Lower leg skin (tissue), 4 donors: ENCODE data around the gene GBP3. TPM values are rescaled to one million over a fixed set of nuclear protein-coding genes. Genes with fewer than 3 reads are reported as not detected.
"Not testable (repeated sequence)": the region's sequence is repeated elsewhere in the genome, so short reads cannot be mapped to it uniquely, and the experiment has no call there.

Experiments used
- DNase-seq, 2 donors: peaks; one replicate each; pipeline ENCODE4 v3.0.0-alpha.2; 2019; ENCODE audit warnings: low spot score in 2 of 2
- H3K4me3 ChIP-seq: fragments of 200-600 bp; sonication (generic); 2 replicates; pipeline ENCODE4 v1.5.1; 2017; ENCODE audit warnings: mild to moderate bottlenecking, low read depth; ENCODE audit not compliant: poor library complexity, severe bottlenecking
- POLR2A ChIP-seq, 2 donors: fragments of 450-650 bp; IDR thresholded peaks; one replicate each; pipeline ENCODE4 v1.6.1; 2016 to 2017; ENCODE audit warnings: antibody characterized with exemption in 2 of 2, mild to moderate bottlenecking in 1 of 2, moderate library complexity in 1 of 2
- WGBS, 2 donors: methylation state at CpG; one replicate each; pipeline ENCODE4 v1.1.5; 2018; 5-methylcytosine and 5-hydroxymethylcytosine counted together
- intact Hi-C: fragments of 100-400 bp; cut with DNase I; formaldehyde crosslinking; loops from one replicate; pipeline ENCODE4 v1.15.0; 2023; ENCODE audit warnings: low total_unique reads
- total RNA-seq, 4 donors: library from RNA; depleted of rRNA; stranded (reverse); fragments of >200 nt; gene quantifications; one replicate each; pipeline ENCODE4 v1.1.0, GENCODE V29; 2016
- TF ChIP-seq, protein P1 (sequence below), 3 donors: fragments of 450-650 bp; IDR thresholded peaks; one replicate each; pipeline ENCODE4 v1.5.1; 2016; ENCODE audit warnings: antibody characterized with exemption in 3 of 3, mild to moderate bottlenecking in 3 of 3, moderate library complexity in 2 of 3

The GBP3 gene
- total RNA-seq, 4 donors from 2014 or later = 5.6 to 16.2 (median 8.3) TPM

GRCh38 chr1:89042491-89042890 is 19.8 kb upstream of the GBP3 start:
- no peak for DNase-seq
- TF ChIP-seq, protein P1, sequence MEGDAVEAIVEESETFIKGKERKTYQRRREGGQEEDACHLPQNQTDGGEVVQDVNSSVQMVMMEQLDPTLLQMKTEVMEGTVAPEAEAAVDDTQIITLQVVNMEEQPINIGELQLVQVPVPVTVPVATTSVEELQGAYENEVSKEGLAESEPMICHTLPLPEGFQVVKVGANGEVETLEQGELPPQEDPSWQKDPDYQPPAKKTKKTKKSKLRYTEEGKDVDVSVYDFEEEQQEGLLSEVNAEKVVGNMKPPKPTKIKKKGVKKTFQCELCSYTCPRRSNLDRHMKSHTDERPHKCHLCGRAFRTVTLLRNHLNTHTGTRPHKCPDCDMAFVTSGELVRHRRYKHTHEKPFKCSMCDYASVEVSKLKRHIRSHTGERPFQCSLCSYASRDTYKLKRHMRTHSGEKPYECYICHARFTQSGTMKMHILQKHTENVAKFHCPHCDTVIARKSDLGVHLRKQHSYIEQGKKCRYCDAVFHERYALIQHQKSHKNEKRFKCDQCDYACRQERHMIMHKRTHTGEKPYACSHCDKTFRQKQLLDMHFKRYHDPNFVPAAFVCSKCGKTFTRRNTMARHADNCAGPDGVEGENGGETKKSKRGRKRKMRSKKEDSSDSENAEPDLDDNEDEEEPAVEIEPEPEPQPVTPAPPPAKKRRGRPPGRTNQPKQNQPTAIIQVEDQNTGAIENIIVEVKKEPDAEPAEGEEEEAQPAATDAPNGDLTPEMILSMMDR (IDR thresholded peaks at IDR 0.05) = no peak
- TF ChIP-seq POLR2A (IDR thresholded peaks at IDR 0.05) = no peak
- no peak overlapping the region for H3K4me3 ChIP-seq
- WGBS, 2 donors = 96 to 97% methylated on average over 7 of the region's 7 CpGs
- intact Hi-C loops = no loop called here

DNA sequence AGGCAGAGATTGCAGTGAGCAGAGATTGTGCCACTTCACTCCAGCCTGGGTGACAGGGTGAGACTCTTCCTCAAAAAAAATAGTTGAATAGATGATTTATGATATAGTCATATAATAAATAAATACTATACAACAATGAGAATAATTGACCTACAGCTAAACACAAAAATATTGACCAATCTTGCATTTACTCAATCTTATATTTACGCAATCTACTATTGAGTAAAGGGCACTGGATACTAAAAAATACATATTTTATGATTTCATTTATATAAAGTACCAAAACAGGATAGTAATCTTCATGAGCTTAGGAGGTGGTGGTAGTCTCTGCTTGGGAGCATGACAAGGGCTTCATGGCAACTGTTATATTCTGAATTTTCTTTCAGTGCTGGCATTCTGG is 19.1 kb upstream of the GBP3 start:
- no peak for DNase-seq
- intact Hi-C loops = no loop called here
- TF ChIP-seq, protein P1 (IDR thresholded peaks at IDR 0.05) = no peak
- TF ChIP-seq POLR2A (IDR thresholded peaks at IDR 0.05) = no peak
- H3K4me3 ChIP-seq = no peak overlapping the region
- 96 to 98% methylated on average over 1 of the region's 1 CpG for WGBS, 2 donors

- intact Hi-C loops = no loop called here
- 76 to 79% methylated on average over 3 of the region's 3 CpGs for WGBS, 2 donors
- no peak for DNase-seq
- TF ChIP-seq POLR2A (IDR thresholded peaks at IDR 0.05) = no peak
- TF ChIP-seq, protein P1 (IDR thresholded peaks at IDR 0.05) = no peak
- H3K4me3 ChIP-seq = no peak overlapping the region
Observed at GRCh38 chr1:89041119-89041641, 18.5 kb upstream of the GBP3 start.

DNA sequence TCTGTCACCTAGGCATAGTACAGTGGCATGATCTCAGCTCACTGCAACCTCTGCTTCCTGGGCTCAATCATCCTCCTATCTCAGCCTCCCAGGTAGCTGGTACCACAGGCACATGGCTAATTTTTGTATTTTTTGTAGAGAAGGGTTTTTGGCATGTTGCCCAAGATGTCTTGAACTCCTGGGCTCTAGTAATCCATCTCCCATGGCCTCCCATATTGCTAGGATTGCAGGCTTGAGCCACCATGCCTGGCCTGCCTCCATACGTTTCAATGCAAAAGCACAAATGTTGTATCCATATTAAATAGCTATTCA is 17.6 kb upstream of the GBP3 start:
- intact Hi-C loops = no loop called here
- 88 to 94% methylated on average over 1 of the region's 1 CpG for whole genome bisulfite sequencing, 2 donors
- no peak overlapping the region for H3K4me3 ChIP-seq
- DNase-seq = no peak
- no peak for TF ChIP-seq POLR2A (IDR thresholded peaks at IDR 0.05)
- TF ChIP-seq, protein P1 (IDR thresholded peaks at IDR 0.05) = no peak

- H3K4me3 ChIP-seq = no peak overlapping the region
- no peak for DNase-seq
- intact Hi-C loops = no loop called here
- WGBS, 2 donors = 81 to 92% methylated on average over 1 of the region's 1 CpG
- TF ChIP-seq POLR2A (IDR thresholded peaks at IDR 0.05) = no peak
- TF ChIP-seq, protein P1 (IDR thresholded peaks at IDR 0.05) = no peak
Observed at GRCh38 chr1:89037186-89037585, 14.5 kb upstream of the GBP3 start.

- no peak overlapping the region for H3K4me3 ChIP-seq
- DNase-seq = no peak
- intact Hi-C loops = no loop called here
- 83 to 90% methylated on average over 1 of the region's 1 CpG for WGBS, 2 donors
- TF ChIP-seq, protein P1 (IDR thresholded peaks at IDR 0.05) = no peak
- no peak for TF ChIP-seq POLR2A (IDR thresholded peaks at IDR 0.05)
Observed at GRCh38 chr1:89035080-89035479, 12.4 kb upstream of the GBP3 start.

DNA sequence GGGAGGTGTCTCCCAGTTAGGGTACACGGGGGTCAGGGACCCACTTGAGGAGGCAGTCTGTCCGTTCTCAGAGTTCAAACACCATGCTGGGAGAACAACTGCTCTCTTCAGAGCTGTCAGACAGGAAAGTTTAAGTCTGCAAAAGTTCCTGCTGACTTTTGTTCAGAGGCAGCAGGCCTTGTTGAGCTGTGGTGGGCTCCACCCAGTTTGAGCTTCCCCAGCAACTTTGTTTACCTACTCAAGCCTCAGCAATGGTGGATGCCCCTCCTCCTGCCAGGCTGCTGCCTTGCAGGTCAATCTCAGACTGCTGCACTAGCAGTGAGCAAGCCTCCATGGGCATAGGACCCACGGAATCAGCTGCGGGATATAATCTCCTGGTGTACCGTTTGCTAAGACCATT is 11.3 kb upstream of the GBP3 start:
- 97 to 98% methylated on average over 4 to 5 of the region's 5 CpGs for WGBS, 2 donors
- intact Hi-C loops, H3K4me3 ChIP-seq, DNase-seq: not testable (repeated sequence)

DNA sequence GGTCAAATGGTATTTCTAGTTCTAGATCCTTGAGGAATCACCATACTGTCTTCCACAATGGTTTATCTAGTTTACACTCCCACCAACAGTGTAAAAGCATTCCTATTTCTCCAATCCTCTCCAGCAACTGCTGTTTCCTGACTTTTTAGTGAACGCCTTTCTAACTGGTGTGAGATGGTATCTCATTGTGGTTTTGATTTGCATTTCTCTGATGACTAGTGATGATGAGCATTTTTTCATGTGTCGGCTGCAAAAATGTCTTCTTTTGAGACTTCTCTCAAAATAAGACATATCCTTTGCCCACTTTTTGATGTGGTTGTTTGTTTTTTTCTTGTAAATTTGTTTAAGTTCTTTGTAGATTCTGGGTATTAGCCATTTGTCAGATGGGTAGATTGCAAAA is 6.4 kb upstream of the GBP3 start:
- 74% methylated on average over 2 of the region's 2 CpGs for WGBS, 2 donors
- H3K4me3 ChIP-seq, DNase-seq, intact Hi-C loops: not testable (repeated sequence)
